Activated gamma-delta T cell treated with Interleukin-2 at 50 U/mL for 16 hours (primary cell): ENCODE measurements around the gene SHISA7.

Experiments
- DNase-seq: peaks from one replicate; pipeline ENCODE4 v3.0.0-alpha.2; 2020

The SHISA7 gene

DNA sequence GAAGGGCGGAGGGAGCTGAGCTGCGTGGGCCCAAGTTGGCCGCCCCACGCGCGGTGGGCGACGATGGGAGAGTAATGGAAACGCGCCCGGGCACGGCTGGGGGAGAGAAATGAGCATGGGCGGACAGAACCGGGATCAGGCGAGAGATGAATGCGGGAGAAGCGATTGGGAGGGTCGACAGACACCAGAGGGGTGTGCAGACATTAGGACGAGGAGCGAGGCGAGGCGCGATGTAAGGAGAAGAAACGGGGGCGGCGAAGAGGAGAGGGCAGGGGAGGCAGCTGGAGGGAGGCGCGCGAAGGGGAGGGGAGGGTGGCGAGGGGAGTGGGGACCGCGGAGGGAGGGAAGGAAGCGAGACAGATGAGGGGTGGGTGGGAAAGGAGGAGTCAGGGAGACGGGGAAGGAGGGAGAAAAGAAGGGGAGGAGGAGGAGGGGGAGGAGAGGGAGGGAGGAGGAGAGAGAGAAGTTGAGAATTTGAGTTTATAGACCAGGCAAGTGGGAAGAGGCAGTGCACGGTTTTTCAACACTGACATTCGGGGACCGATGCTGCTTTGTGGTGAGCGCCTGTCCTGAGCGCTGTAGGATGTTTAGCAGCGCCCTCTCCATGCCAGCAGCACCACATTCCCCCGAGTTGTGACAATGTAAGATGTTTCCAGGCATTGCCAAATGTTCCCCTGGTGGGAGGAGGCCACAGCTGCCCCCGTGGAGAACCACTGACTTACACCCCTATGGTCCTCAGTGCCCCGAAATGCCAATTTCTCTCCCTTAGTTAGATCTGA, at the start of gene SHISA7:
TSS of gene SHISA7 (minus strand) at position 256 of the 779 bp plus-strand sequence. CDS start 437 bp downstream, outside the sequence.
- DNase-seq = no peak

DNA sequence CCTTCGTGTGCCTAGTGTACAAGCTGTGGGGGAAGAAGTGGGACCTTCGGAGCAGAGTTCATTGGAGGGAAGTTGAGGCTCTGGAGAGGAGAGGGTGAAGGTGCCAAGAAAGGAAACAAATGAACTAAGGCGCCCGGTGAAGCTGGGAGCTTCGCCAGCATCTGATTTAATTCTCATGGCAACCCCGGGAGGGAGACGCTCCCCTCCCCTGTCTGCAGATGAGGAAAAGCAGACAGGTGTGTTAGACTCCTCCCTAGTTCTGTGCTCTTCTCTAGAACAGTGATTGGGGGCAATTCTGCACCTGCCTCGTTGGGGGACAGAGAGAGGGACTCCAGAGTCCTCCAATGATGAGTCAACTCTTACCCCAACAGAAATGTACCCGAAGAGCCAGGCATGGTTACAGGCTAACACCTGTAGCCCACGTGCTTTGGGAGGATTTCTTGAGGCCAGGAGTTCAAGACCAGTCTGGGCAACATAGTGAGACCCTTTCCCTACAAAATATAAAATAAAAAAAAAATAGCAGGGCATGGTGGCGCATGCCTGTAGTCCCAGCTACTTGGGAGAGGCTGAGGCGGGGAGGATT, 49.4 kb upstream of the SHISA7 start:
- no peak for DNase-seq

GRCh38 chr19:55491546-55492360, 48.7 kb upstream of the SHISA7 start:
- no peak for DNase-seq

- no peak for DNase-seq
Observed at GRCh38 chr19:55490478-55491432, 47.7 kb upstream of the SHISA7 start.

DNA sequence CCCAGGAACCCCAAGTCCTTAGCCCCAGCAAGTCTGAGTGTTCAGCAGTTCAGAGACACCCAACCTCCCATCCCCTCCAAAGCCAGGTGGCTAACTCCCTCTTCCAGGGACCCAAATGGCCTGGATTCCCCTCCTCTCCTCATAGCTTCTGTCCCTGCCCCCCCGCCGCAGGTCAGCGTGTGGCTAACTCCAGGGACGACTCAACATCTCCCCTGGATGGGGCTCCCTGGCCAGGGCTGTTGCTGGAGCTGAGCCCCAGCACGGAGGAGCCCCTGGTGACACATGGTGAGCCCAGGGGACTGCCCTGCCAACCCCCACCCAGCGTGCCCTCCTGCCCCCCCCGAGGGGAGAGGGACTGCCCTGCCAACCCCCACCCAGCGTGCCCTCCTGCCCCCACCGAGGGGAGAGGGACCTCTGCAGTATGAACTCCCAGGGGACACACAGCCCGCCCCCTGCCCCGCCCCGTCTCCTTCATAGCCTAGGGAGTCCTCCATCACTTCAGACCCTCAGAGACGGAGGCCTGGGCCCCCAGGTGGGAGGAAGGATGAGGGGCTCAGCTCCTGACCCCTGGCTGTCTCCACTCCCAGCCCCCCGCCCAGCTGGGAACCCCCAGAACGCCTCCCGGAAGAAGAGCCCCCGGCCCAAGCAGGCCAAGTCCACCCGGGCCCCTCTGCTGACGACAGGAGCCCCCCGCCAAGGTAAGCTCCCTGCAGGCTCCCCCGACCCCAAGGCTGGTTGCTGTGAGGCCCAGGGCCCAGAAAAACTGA, 46.8 kb upstream of the SHISA7 start:
- DNase-seq = no peak

DNA sequence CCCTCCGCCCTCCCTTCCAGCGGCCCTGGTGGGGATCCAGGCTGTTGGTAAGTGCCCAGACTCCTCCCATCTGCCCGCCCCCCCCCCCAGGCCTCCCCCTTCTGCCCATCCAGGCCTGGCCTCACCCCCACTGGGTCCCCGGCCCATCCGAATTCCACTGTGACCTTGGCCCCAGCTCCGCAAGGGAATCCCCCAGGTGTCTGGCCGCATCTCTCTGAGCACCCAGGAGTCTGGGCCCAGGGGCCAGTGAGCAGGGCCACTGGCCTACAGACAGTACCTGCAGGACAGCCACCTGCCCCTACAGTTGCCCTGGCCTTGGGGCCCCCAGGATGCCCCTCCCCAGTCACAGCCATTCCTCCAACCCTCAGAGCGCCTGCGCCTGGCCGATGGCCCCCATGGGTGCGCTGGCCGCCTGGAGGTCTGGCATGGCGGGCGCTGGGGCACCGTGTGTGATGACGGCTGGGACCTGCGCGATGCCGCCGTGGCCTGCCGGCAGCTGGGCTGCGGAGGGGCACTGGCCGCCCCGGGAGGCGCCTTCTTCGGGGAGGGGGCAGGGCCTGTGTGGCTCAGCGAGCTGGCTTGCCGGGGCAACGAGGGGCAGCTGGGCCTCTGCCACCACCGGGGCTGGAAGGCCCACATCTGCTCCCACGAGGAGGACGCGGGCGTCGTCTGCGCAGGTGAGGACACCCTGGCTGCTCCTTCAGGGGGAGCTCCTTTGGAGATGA, 46.0 kb upstream of the SHISA7 start:
- no peak for DNase-seq

DNA sequence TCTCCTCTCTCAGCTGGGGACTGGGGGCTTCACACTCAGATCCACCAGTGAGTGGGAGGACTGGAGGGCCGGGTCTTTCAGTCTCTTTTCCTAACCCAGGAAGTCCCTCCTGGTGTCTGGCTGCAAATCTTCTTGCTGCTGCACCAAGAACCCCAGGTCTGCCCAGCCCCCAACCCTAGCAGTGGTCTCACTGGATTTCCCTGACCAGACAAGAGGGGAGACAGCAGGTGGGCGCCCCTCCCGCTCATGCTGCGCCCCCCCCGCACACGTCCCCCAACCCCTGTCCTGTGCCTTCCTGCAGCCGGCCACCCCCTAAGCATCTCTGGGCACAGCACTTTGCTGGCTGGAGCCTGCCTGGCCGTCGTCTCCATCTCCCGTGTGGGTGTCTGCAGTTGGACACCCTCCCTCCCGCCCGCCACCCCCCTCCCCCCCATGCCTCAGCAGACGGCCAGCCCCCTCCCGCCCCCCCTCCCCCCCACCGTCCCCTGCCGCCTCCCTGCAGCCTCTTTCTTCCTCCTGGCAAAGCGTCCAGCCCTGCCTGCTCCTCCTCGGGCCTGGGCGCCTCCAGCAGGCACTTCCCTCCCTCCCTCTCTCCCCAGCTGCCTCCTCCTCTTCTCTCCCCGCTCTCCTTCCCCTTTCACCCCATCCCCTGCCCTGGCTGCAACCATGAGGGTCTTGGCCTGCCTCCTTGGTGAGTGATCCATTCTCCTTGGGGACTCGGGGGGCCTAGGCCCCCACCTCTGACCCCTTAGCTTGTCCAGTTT, 45.0 kb upstream of the SHISA7 start, which contains the start of gene SSC5D:
TSS of gene SSC5D (plus strand) at position 513 of the 764 bp plus-strand sequence. CDS start at position 667, 154 bp downstream.
- DNase-seq = no peak

- DNase-seq = no peak
Observed at GRCh38 chr19:55486971-55487923, 44.1 kb upstream of the SHISA7 start.

DNA sequence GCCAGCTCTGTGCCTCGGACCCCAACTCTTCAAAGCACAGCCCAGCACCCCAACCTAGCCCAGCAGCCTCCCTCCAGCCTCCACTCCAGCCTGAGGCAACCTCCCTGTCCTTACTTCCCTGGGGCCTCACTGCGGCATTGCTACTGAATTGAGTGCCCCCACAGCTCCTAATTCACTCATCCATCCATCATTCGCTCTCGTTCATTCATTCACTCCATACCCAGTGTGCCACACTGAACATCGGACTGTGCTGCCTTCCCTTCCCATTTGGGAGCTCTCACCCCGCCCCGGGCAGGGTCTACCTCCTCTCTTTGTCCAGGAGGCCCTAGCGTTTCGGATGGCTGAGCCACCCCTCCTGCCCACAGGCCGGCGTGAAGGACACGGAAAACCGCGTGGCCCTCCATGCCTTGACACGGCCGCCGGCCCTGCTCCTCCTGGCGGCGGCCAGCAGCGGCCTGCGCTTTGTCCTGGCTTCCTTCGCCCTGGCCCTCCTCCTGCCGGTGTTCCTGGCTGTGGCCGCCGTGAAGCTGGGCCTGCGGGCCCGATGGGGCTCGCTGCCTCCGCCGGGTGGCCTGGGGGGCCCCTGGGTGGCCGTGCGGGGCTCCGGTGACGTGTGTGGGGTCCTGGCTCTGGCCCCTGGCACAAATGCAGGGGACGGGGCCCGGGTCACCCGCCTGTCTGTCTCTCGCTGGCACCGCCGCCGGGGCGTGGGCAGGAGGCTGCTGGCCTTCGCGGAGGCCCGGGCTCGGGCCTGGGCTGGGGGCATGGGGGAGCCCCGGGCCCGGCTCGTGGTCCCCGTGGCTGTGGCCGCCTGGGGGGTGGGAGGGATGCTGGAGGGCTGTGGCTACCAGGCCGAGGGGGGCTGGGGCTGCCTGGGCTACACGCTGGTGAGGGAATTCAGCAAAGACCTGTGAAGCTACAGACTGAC, 43.2 kb upstream of the SHISA7 start:
- no peak for DNase-seq

DNA sequence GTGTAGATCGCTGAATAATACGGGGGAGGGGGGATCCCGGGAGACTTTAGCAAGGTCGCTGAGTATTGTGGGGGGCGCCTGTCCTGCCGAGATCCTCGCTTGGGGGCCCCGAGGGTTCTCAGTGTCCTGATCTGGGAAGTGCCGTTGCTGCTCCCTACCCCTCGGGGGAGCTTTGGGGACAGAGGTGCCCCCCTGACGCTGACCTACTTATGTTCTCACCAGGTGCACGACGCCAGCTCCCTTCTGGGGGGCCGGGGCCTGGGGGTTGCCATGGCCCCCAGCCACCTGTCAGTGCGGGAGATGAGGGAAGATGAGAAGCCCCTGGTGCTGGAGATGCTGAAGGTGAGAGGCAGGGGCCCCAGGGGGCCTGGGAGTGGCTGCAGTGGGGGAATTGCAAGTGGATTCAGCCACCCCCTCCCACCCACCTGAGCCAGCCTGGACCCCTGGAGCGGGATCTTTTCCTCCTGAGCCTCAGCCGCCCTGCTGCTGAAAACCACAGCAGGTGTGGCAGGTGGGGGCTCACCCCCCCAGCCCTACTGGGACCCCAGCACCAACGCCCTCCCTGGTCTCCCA, 42.4 kb upstream of the SHISA7 start:
- DNase-seq = no peak

- peak; percentile 50 for DNase-seq
Observed at GRCh38 chr19:55484593-55485438, 41.7 kb upstream of the SHISA7 start, which contains the start of gene NAT14. Gene NAT14, plus strand, starts transcription at chr19:55485188. Its CDS starts 521 bp downstream, at chr19:55485709.

DNA sequence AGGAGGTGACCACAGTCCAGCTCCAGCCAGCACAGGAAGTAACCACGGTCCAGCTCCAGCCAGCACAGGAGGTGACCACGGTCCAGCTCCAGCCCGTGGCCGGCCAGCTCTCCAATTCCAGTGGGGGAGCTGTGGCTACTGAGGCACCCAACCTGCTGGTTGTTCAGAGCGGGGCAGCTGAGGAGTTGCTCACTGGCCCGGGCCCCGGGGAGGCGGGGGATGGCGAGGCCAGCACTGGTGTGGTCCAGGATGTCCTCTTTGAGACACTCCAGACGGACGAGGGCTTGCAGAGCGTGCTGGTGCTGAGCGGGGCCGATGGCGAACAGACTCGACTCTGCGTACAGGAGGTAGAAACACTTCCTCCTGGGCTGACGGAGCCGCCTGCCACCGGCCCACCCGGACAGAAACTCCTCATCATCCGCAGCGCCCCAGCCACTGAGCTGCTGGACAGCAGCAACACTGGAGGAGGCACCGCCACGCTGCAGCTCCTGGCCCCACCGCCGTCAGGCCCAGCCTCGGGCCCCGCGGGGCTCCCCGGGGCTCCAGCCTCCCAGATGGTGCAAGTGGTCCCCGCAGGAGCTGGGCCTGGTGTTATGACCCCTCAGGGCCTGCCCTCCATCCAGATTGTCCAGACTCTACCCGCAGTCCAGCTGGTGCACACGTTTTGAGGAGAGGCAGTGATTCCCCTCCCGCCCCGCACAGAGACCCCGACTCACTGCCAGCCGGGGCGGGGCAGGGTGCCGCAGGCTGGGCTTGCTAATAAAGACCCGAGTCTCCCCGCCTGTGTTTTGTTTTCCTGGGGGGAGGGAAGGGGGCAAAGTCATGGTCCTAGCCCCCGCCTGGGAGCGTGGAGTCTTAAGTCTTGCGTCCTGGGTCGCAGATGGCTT, 40.8 kb upstream of the SHISA7 start:
- DNase-seq = no peak

GRCh38 chr19:55482967-55483705, 40.0 kb upstream of the SHISA7 start:
- no peak for DNase-seq
